CD4-positive, alpha-beta memory T cell (primary cell): ENCODE data around the gene REPS1. TPM values are rescaled to one million over a fixed set of nuclear protein-coding genes. Genes with fewer than 3 reads are reported as not detected.
A peak's percentile ranks its signal among the peaks of the same experiment; 100 is the strongest.
"Not testable (repeated sequence)": the region's sequence is repeated elsewhere in the genome, so short reads cannot be mapped to it uniquely, and the experiment has no call there.

Source experiments
- CTCF ChIA-PET: fragments of 350-600 bp; sonication (Branson Sonifier 250); formaldehyde crosslinking; loops from one replicate; lab custom pipeline; 2021; ENCODE audit warnings: inconsistent platforms; ENCODE audit not compliant: partially characterized antibody; lab: Charles Lee
- POLR2A ChIA-PET: fragments of 350-600 bp; sonication (Branson Sonifier 250); formaldehyde crosslinking; loops from one replicate; lab custom pipeline; 2021; ENCODE audit not compliant: partially characterized antibody; lab: Charles Lee
- DNase-seq, 5 donors: peaks; one replicate each; pipeline versions ENCODE4 v3.0.0 to v3.0.0-alpha.2; 2020 to 2022; ENCODE audit warnings: mixed read lengths in 1 of 5
- H3K27ac ChIP-seq: one replicate; pipeline ENCODE4 v1.7.0; 2013; ENCODE audit warnings: low read depth, low read length
- H3K27me3 ChIP-seq: 2 replicates; pipeline ENCODE4 v1.7.0; 2013; ENCODE audit warnings: mild to moderate bottlenecking, low read length, moderate library complexity; ENCODE audit not compliant: insufficient read depth
- H3K36me3 ChIP-seq: 2 replicates; pipeline ENCODE4 v1.7.0; 2013; ENCODE audit warnings: mild to moderate bottlenecking, low read length, moderate library complexity; ENCODE audit not compliant: insufficient read depth
- H3K4me1 ChIP-seq: 2 replicates; pipeline ENCODE4 v1.7.0; 2013; ENCODE audit warnings: mild to moderate bottlenecking, low read length, moderate library complexity; ENCODE audit not compliant: insufficient read depth
- H3K4me3 ChIP-seq, 2 donors: one replicate each; pipeline ENCODE4 v1.7.0; 2013; ENCODE audit warnings: low read length in 2 of 2, mild to moderate bottlenecking in 1 of 2
- H3K9me3 ChIP-seq, 2 donors: one replicate each; pipeline ENCODE4 v1.7.0; 2013; ENCODE audit warnings: low read length in 2 of 2, control low read depth in 1 of 2; ENCODE audit not compliant: control insufficient read depth in 1 of 2
- H3K27ac Mint-ChIP-seq, 7 donors: one replicate each; pipeline ENCODE4 v1.8.0; 2020 to 2021; ENCODE audit warnings: mixed read lengths in 7 of 7, mild to moderate bottlenecking in 6 of 7, inconsistent platforms in 3 of 7, moderate library complexity in 3 of 7
- H3K27me3 Mint-ChIP-seq, 2 donors: one replicate each; pipeline ENCODE4 v1.8.0; 2020 to 2021; ENCODE audit warnings: mixed read lengths in 2 of 2
- H3K36me3 Mint-ChIP-seq, 2 donors: one replicate each; pipeline ENCODE4 v1.8.0; 2020 to 2021; ENCODE audit warnings: mixed read lengths in 2 of 2, inconsistent platforms in 1 of 2, mild to moderate bottlenecking in 1 of 2
- H3K4me1 Mint-ChIP-seq, 4 donors: one replicate each; pipeline ENCODE4 v1.8.0; 2020 to 2021; ENCODE audit warnings: mixed read lengths in 4 of 4, mild to moderate bottlenecking in 1 of 4
- H3K4me3 Mint-ChIP-seq, 8 donors: one replicate each; pipeline ENCODE4 v1.8.0; 2020 to 2021; ENCODE audit warnings: mixed read lengths in 8 of 8, mild to moderate bottlenecking in 7 of 8, moderate library complexity in 6 of 8, inconsistent platforms in 3 of 8
- H3K9me3 Mint-ChIP-seq, 8 donors: one replicate each; pipeline ENCODE4 v1.8.0; 2020 to 2021; ENCODE audit warnings: mixed read lengths in 8 of 8, mild to moderate bottlenecking in 5 of 8, inconsistent platforms in 3 of 8, moderate library complexity in 1 of 8
- intact Hi-C: fragments of 100-400 bp; cut with micrococcal nuclease; formaldehyde crosslinking; loops from one replicate; pipeline ENCODE4 v1.15.1; 2023
- polyA plus RNA-seq, 2 donors: library from polyadenylated mRNA; unstranded; fragments of 300-500 nt; fragmentation: Illumina TruSeq; gene quantifications; one replicate each; pipeline ENCODE4 v1.2.3, GENCODE V29; 2021
- total RNA-seq, 2 experiments: library from RNA; stranded (reverse); gene quantifications; one replicate each; pipeline ENCODE4 v1.2.3, GENCODE V29; 2021

REPS1 gene
- total and polyA plus RNA-seq, 4 experiments from 2014 or later: 22.3 to 69.3 (median 52.9) TPM

GRCh38 chr6:138948004-138948403, 40.0 kb downstream of the REPS1 start:
- intact Hi-C loops: no loop called here
- Mint-ChIP-seq H3K27ac (peak overlapping the region in 5 of 7 donors; percentile 25 to 94 (median 50)), H3K27me3 (peaks cover 0 to 1% of the 10 kb centered on the region in 2 donors), H3K36me3 (peaks cover 25 to 28% of the 10 kb centered on the region in 2 donors), H3K9me3 (no peaks in the 10 kb centered on the region), H3K4me3 (peak overlapping the region in 2 of 8 donors; percentile 1 to 32), H3K4me1 (peaks cover 38 to 74% (median 51%) of the 10 kb centered on the region in 4 donors)
- peaks cover 8% of the 10 kb centered on the region for H3K36me3 ChIP-seq
- ChIA-PET POLR2A (no interaction called here), CTCF (no interaction called here)
- peaks cover 40% of the 10 kb centered on the region for H3K4me1 ChIP-seq
- H3K9me3 ChIP-seq: no peaks in the 10 kb centered on the region
- H3K27me3 ChIP-seq: no peaks in the 10 kb centered on the region
- DNase-seq: no peak
- no peak overlapping the region for H3K4me3 ChIP-seq
- H3K27ac ChIP-seq: no peak overlapping the region

- H3K36me3 Mint-ChIP-seq: peaks cover 32 to 47% of the 10 kb centered on the region in 2 donors
- Histone ChIP-seq H3K9me3 (no peaks in the 10 kb centered on the region), H3K27ac (no peak overlapping the region), H3K36me3 (peaks cover 8% of the 10 kb centered on the region), H3K27me3 (no peaks in the 10 kb centered on the region), H3K4me1 (peaks cover 40% of the 10 kb centered on the region), H3K4me3 (no peak overlapping the region)
- H3K9me3 Mint-ChIP-seq: no peaks in the 10 kb centered on the region
- intact Hi-C loops: no loop called here
- DNase-seq: no peak
- H3K27me3 Mint-ChIP-seq: peaks cover 0 to 1% of the 10 kb centered on the region in 2 donors
- ChIA-PET POLR2A (no interaction called here), CTCF (no interaction called here)
- H3K4me1 Mint-ChIP-seq: peaks cover 32 to 59% (median 44%) of the 10 kb centered on the region in 4 donors
- peak overlapping the region in 2 of 7 donors; percentile 36 to 52 for H3K27ac Mint-ChIP-seq
- H3K4me3 Mint-ChIP-seq: peak overlapping the region in 1 of 8 donors; percentile 25
Measured at GRCh38 chr6:138945354-138945753, 42.7 kb downstream of the REPS1 start.

GRCh38 chr6:138944412-138944811, 43.6 kb downstream of the REPS1 start:
- Mint-ChIP-seq H3K27ac (peak overlapping the region in 4 of 7 donors; percentile 40 to 57 (median 49)), H3K4me3 (peak overlapping the region in 1 of 8 donors; percentile 20), H3K4me1 (peaks cover 28 to 50% (median 38%) of the 10 kb centered on the region in 4 donors), H3K27me3 (peaks cover 0 to 1% of the 10 kb centered on the region in 2 donors), H3K9me3 (no peaks in the 10 kb centered on the region), H3K36me3 (peaks cover 39 to 53% of the 10 kb centered on the region in 2 donors)
- Histone ChIP-seq H3K4me1 (peaks cover 40% of the 10 kb centered on the region), H3K27ac (no peak overlapping the region), H3K36me3 (peaks cover 8% of the 10 kb centered on the region), H3K9me3 (no peaks in the 10 kb centered on the region), H3K27me3 (no peaks in the 10 kb centered on the region), H3K4me3 (no peak overlapping the region)
- peak; percentile 33 to 74 (median 50) for DNase-seq
- POLR2A ChIA-PET: no interaction called here
- intact Hi-C loops: no loop called here
- CTCF ChIA-PET: no interaction called here

DNA sequence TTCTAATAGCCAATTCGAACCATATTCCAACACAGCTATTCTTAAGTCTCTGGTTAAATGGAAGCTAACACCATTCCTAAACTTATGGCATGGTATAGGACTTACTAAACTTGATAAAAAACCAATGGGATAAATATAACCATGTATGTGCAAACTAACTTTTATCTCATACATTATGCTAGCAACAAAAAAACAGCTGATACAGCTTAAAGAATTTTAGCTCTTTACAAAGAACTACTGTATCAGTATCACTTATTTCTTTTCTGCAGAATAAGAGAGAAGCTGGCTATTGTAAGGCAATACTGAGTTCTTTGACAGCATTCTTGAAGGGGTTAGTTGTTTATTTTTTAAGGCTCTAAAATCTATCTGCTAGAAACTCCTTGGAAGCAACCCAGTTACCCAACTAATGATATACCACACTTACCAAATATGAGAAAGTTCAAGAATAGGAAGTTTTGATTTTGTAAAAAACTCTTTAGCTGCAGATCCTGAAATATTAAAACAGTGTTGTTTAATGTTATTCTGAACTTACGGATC, 44.9 kb downstream of the REPS1 start:
- peaks cover 50 to 61% of the 10 kb centered on the region in 2 donors for H3K36me3 Mint-ChIP-seq
- no peak overlapping the region for H3K4me3 Mint-ChIP-seq
- intact Hi-C loops: no loop called here
- no peak for DNase-seq
- POLR2A ChIA-PET: no interaction called here
- no peaks in the 10 kb centered on the region for H3K27me3 ChIP-seq
- H3K9me3 ChIP-seq: no peaks in the 10 kb centered on the region
- CTCF ChIA-PET: interaction anchor here (1.1 kb wide), 1 partner anchor 18 kb away, joined by 4 read pairs; no protein-coding TSS in a partner anchor
- H3K27ac Mint-ChIP-seq: no peak overlapping the region
- peaks cover 27% of the 10 kb centered on the region for H3K4me1 ChIP-seq
- H3K27me3 Mint-ChIP-seq: peaks cover 0 to 1% of the 10 kb centered on the region in 2 donors
- no peaks in the 10 kb centered on the region for H3K9me3 Mint-ChIP-seq
- H3K27ac ChIP-seq: no peak overlapping the region
- H3K4me3 ChIP-seq: no peak overlapping the region
- peaks cover 8% of the 10 kb centered on the region for H3K36me3 ChIP-seq
- peaks cover 20 to 37% (median 27%) of the 10 kb centered on the region in 4 donors for H3K4me1 Mint-ChIP-seq

DNA sequence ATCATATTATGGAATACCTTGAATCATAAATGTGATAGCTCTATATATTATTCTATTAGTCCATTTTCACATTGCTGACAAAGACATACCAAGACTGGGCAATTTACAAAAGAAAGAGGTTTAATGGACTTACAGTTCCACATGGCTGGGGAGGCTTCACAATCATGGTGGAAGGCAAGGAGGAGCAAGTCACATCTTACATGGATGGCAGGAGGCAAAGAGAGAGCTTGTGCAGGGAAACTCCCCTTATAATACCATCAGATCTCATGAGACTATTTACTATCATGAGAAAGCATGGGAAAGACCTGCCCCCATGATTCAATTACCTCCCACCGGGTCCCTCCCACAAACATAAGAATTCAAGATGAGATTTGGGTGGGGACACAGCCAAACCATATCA, 51.2 kb downstream of the REPS1 start:
- POLR2A ChIA-PET, H3K36me3 ChIP-seq, H3K4me1 ChIP-seq, H3K27me3 ChIP-seq, intact Hi-C loops, CTCF ChIA-PET, H3K9me3 ChIP-seq, H3K27me3 Mint-ChIP-seq, H3K4me3 Mint-ChIP-seq, H3K4me3 ChIP-seq, H3K27ac ChIP-seq, H3K9me3 Mint-ChIP-seq, DNase-seq: not testable (repeated sequence)
- Mint-ChIP-seq H3K36me3 (peaks cover 55 to 64% of the 10 kb centered on the region in 2 donors), H3K4me1 (peaks cover 8 to 12% (median 9%) of the 10 kb centered on the region in 4 donors), H3K27ac (peak overlapping the region in 1 of 7 donors; percentile 84)

- intact Hi-C loops: no loop called here
- H3K27ac ChIP-seq: no peak overlapping the region
- CTCF ChIA-PET: no interaction called here
- no peaks in the 10 kb centered on the region for H3K9me3 ChIP-seq
- H3K4me3 ChIP-seq: no peak overlapping the region
- no peak for DNase-seq
- no peaks in the 10 kb centered on the region for H3K27me3 Mint-ChIP-seq
- no peaks in the 10 kb centered on the region for H3K27me3 ChIP-seq
- POLR2A ChIA-PET: no interaction called here
- H3K27ac Mint-ChIP-seq: peak overlapping the region in 1 of 7 donors; percentile 23
- H3K4me3 Mint-ChIP-seq: no peak overlapping the region
- peaks cover 7% of the 10 kb centered on the region for H3K4me1 ChIP-seq
- H3K36me3 Mint-ChIP-seq: peaks cover 37 to 64% of the 10 kb centered on the region in 2 donors
- peaks cover 8 to 13% (median 9%) of the 10 kb centered on the region in 4 donors for H3K4me1 Mint-ChIP-seq
- peaks cover 0 to 3% (median 0%) of the 10 kb centered on the region in 8 donors for H3K9me3 Mint-ChIP-seq
- H3K36me3 ChIP-seq: peaks cover 5% of the 10 kb centered on the region
Measured at GRCh38 chr6:138931660-138932059, 56.4 kb downstream of the REPS1 start.

- H3K27ac Mint-ChIP-seq: peak overlapping the region in 1 of 7 donors; percentile 72
- no peak overlapping the region for H3K27ac ChIP-seq
- peaks cover 40 to 63% of the 10 kb centered on the region in 2 donors for H3K36me3 Mint-ChIP-seq
- no peak overlapping the region for H3K4me3 ChIP-seq
- H3K4me3 Mint-ChIP-seq: no peak overlapping the region
- no peaks in the 10 kb centered on the region for H3K27me3 Mint-ChIP-seq
- H3K36me3 ChIP-seq: no peaks in the 10 kb centered on the region
- CTCF ChIA-PET: interaction anchor here (0.6 kb wide), 1 partner anchor 19 kb away, joined by 4 read pairs; no protein-coding TSS in a partner anchor
- peaks cover 2% of the 10 kb centered on the region for H3K4me1 ChIP-seq
- intact Hi-C loops: no loop called here
- no peak for DNase-seq
- H3K27me3 ChIP-seq: no peaks in the 10 kb centered on the region
- peaks cover 0 to 3% (median 2%) of the 10 kb centered on the region in 4 donors for H3K4me1 Mint-ChIP-seq
- no peaks in the 10 kb centered on the region for H3K9me3 Mint-ChIP-seq
- POLR2A ChIA-PET: no interaction called here
- H3K9me3 ChIP-seq: no peaks in the 10 kb centered on the region
Measured at GRCh38 chr6:138926579-138926978, 61.5 kb downstream of the REPS1 start.
